Brain microvascular endothelial cell (primary cell): ENCODE data around the gene CAPN5.

ENCODE experiments used
- DNase-seq: peaks from one replicate; pipeline ENCODE4 v3.0.0-alpha.2; 2020
- H3K27ac ChIP-seq: fragments of 250-450 bp; sonication (Bioruptor Pico); 2 replicates; pipeline ENCODE4 v1.5.1; 2020; ENCODE audit warnings: mild to moderate bottlenecking, moderate library complexity
- H3K27me3 ChIP-seq: fragments of 250-450 bp; sonication (Bioruptor Pico); replicated peaks from 2 replicates; pipeline ENCODE4 v1.5.1; 2020; ENCODE audit warnings: mild to moderate bottlenecking
- H3K36me3 ChIP-seq: fragments of 250-450 bp; sonication (Bioruptor Pico); replicated peaks from 2 replicates; pipeline ENCODE4 v1.5.1; 2020; ENCODE audit warnings: mild to moderate bottlenecking
- H3K4me3 ChIP-seq: 2 replicates; pipeline ENCODE4 v1.5.1; 2011; ENCODE audit warnings: low read depth, mild to moderate bottlenecking, control low read depth, low read length, moderate library complexity
- CTCF ChIP-seq: IDR thresholded peaks from 2 replicates; pipeline ENCODE4 v1.5.1; 2011; ENCODE audit warnings: low read depth, mild to moderate bottlenecking, moderate library complexity, low read length, control low read depth, inconsistent platforms; ENCODE audit errors: missing control alignments
- in situ Hi-C: cut with HindIII; loops from 2 replicates; pipeline ENCODE4 v1.10.0; 2017; ENCODE audit warnings: low sequenced_read_pairs, low pct_ligation_motif_present

Gene CAPN5

DNA sequence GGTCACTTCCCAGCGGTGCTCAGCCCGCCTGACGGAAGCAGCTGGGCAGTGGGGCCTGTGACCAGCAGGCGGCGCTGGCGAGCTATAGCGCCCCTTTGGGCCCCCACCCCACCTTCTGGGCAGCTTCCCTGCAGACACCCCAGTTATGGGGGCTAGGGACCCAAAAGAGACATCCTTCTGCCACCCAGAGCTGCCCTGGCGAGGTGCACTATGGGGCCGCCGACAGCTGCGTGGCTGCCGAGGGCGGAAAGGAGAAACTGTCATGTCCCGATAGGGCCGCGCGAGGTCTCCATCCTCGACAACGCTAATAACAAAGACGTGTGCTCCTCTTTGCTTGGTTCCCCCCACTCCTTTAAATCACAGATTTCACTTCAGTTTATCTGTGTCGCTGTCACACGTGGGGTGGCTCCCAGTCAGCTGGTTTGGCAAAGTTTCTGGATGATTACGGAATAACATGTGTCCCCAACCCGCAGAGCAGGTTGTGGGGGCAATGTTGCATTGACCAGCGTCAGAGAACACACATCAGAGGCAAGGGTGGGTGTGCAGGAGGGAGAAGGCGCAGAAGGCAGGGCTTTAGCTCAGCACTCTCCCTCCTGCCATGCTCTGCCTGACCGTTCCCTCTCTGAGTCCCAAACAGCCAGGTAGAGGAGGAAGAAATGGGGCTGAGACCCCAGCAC is 60.6 kb downstream of the CAPN5 start:
- TF ChIP-seq CTCF, result peak; percentile 100
- H3K36me3 ChIP-seq, result peaks cover 4% of the 10 kb centered on the region
- in situ Hi-C loops, result no loop called here
- H3K4me3 ChIP-seq, result peak overlapping the region; percentile 51
- H3K27ac ChIP-seq, result no peak overlapping the region
- no peaks in the 10 kb centered on the region for H3K27me3 ChIP-seq
- DNase-seq, result no peak

GRCh38 chr11:77127920-77128691 is 61.3 kb downstream of the CAPN5 start, which contains the start of gene MYO7A:
MYO7A (plus strand) TSS chr11:77128246; CDS start chr11:77130635, 2,389 bp downstream.
- Histone ChIP-seq H3K27me3 (no peaks in the 10 kb centered on the region), H3K4me3 (peak within 1 kb of the TSS; percentile 51), H3K36me3 (no peaks in the 10 kb centered on the region), H3K27ac (no peak within 1 kb of the TSS)
- peak; percentile 33 for DNase-seq
- no peak for TF ChIP-seq CTCF
- in situ Hi-C loops, result no loop called here

- H3K27ac ChIP-seq, result no peak overlapping the region
- H3K4me3 ChIP-seq, result no peak overlapping the region
- no peaks in the 10 kb centered on the region for H3K27me3 ChIP-seq
- in situ Hi-C loops, result no loop called here
- no peak for TF ChIP-seq CTCF
- H3K36me3 ChIP-seq, result no peaks in the 10 kb centered on the region
- DNase-seq, result no peak
These were observed 62.5 kb downstream of the CAPN5 start for GRCh38 chr11:77129069-77129841.

- Histone ChIP-seq H3K36me3 (no peaks in the 10 kb centered on the region), H3K27me3 (no peaks in the 10 kb centered on the region), H3K27ac (no peak overlapping the region), H3K4me3 (no peak overlapping the region)
- no peak for TF ChIP-seq CTCF
- in situ Hi-C loops, result no loop called here
- DNase-seq, result no peak
These were observed 63.3 kb downstream of the CAPN5 start for GRCh38 chr11:77129842-77130756.
